Stomach (tissue), 4 donors: Measurements from ENCODE around the gene SLC4A1AP.

ENCODE experiments used
- EP300 ChIP-seq: sonication (generic); formaldehyde crosslinking; IDR thresholded peaks from one replicate; pipeline ENCODE4 v1.6.1; 2017; ENCODE audit warnings: antibody characterized with exemption
- POLR2A ChIP-seq, 4 donors: fragments of 450-650 bp; IDR thresholded peaks; one replicate each; pipeline ENCODE4 v1.6.1; 2016; ENCODE audit warnings: antibody characterized with exemption in 4 of 4, control low read depth in 2 of 4, mild to moderate bottlenecking in 1 of 4, moderate library complexity in 1 of 4
- POLR2AphosphoS5 ChIP-seq, 3 donors: sonication (generic); formaldehyde crosslinking; IDR thresholded peaks; one replicate each; pipeline ENCODE4 v1.6.1; 2016; ENCODE audit warnings: antibody characterized with exemption in 3 of 3
- TF ChIP-seq, protein P1 (sequence below), 7 experiments: fragments of 450-650 bp in 4 of 7; fragments of 200-600 bp in 3 of 7; sonication (generic) in 3 of 7; IDR thresholded peaks; one replicate each; pipeline ENCODE4 v1.5.1; 2016 to 2019; ENCODE audit warnings: antibody characterized with exemption in 7 of 7, control low read depth in 2 of 7, mild to moderate bottlenecking in 1 of 7

GRCh38 chr2:27634291-27634690 lies 29.4 kb upstream of the SLC4A1AP start:
- TF ChIP-seq EP300: no peak
- TF ChIP-seq POLR2AphosphoS5 (IDR thresholded peaks at IDR 0.05): no peak
- TF ChIP-seq, protein P1, sequence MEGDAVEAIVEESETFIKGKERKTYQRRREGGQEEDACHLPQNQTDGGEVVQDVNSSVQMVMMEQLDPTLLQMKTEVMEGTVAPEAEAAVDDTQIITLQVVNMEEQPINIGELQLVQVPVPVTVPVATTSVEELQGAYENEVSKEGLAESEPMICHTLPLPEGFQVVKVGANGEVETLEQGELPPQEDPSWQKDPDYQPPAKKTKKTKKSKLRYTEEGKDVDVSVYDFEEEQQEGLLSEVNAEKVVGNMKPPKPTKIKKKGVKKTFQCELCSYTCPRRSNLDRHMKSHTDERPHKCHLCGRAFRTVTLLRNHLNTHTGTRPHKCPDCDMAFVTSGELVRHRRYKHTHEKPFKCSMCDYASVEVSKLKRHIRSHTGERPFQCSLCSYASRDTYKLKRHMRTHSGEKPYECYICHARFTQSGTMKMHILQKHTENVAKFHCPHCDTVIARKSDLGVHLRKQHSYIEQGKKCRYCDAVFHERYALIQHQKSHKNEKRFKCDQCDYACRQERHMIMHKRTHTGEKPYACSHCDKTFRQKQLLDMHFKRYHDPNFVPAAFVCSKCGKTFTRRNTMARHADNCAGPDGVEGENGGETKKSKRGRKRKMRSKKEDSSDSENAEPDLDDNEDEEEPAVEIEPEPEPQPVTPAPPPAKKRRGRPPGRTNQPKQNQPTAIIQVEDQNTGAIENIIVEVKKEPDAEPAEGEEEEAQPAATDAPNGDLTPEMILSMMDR (IDR thresholded peaks at IDR 0.05): no peak
- no peak for TF ChIP-seq POLR2A (IDR thresholded peaks at IDR 0.05)
